SJSA1 (cell line): ENCODE results near the gene GPRIN1. TPM values are rescaled to one million over a fixed set of nuclear protein-coding genes. Genes with fewer than 3 reads are reported as not detected.
"Not testable (repeated sequence)": the region's sequence is repeated elsewhere in the genome, so short reads cannot be mapped to it uniquely, and the experiment has no call there.

Experiments
- DNase-seq, 2 experiments: peaks; one replicate each; pipeline ENCODE4 v3.0.0-alpha.2; 2015 to 2020; ENCODE audit warnings: low spot score in 2 of 2, low read depth in 1 of 2
- H3K27ac ChIP-seq: fragments of 250-450 bp; sonication (Bioruptor Pico); 2 replicates; pipeline ENCODE4 v1.5.1; 2020; ENCODE audit warnings: mild to moderate bottlenecking, moderate library complexity
- H3K27me3 ChIP-seq: fragments of 250-450 bp; sonication (Bioruptor Pico); replicated peaks from 2 replicates; pipeline ENCODE4 v1.5.1; 2020; ENCODE audit warnings: mild to moderate bottlenecking, moderate library complexity
- H3K36me3 ChIP-seq: fragments of 250-450 bp; sonication (Bioruptor Pico); 2 replicates; pipeline ENCODE4 v1.5.1; 2020; ENCODE audit warnings: mild to moderate bottlenecking
- H3K4me1 ChIP-seq: fragments of 250-450 bp; sonication (Bioruptor Pico); replicated peaks from 2 replicates; pipeline ENCODE4 v1.6.1; 2021; ENCODE audit warnings: mild to moderate bottlenecking
- H3K4me3 ChIP-seq: fragments of 250-450 bp; sonication (Bioruptor Pico); 2 replicates; pipeline ENCODE4 v1.5.1; 2020; ENCODE audit warnings: mild to moderate bottlenecking
- H3K9me3 ChIP-seq: fragments of 250-450 bp; sonication (Bioruptor Pico); replicated peaks from 2 replicates; pipeline ENCODE4 v1.5.1; 2020; ENCODE audit warnings: mild to moderate bottlenecking
- total RNA-seq: library from RNA; depleted of rRNA; stranded (reverse); fragments of >200 nt; shearing (Covaris generic); gene quantifications from 2 replicates; pipeline ENCODE4 v1.2.3, GENCODE V29; 2014

The GPRIN1 gene
- total RNA-seq, 1 experiment from 2014 or later = 15.6 TPM

- DNase-seq = no peak
- H3K27me3 ChIP-seq = no peaks in the 10 kb centered on the region
These were observed 1.7 kb downstream of the GPRIN1 start for GRCh38 chr5:176608142-176608705.

GRCh38 chr5:176606875-176607274 lies 3.1 kb downstream of the GPRIN1 start:
- Histone ChIP-seq H3K36me3 (no peaks in the 10 kb centered on the region; the same call in none of the 2 replicates), H3K4me3 (no peak overlapping the region), H3K4me1 (peaks cover 13% of the 10 kb centered on the region), H3K9me3 (no peaks in the 10 kb centered on the region), H3K27ac (no peak overlapping the region), H3K27me3 (no peaks in the 10 kb centered on the region)
- no peak for DNase-seq

More at GRCh38 chr5:176608142-176608705, 1.7 kb downstream of the GPRIN1 start:
- Histone ChIP-seq H3K9me3 (no peaks in the 10 kb centered on the region), H3K36me3 (no peaks in the 10 kb centered on the region; the same call in none of the 2 replicates), H3K4me1 (peaks cover 13% of the 10 kb centered on the region), H3K27ac (no peak overlapping the region), H3K4me3 (no peak overlapping the region)

- Histone ChIP-seq H3K27me3 (no peaks in the 10 kb centered on the region), H3K36me3 (no peaks in the 10 kb centered on the region; the same call in none of the 2 replicates), H3K4me3 (no peak overlapping the region), H3K9me3 (no peaks in the 10 kb centered on the region), H3K4me1 (peaks cover 13% of the 10 kb centered on the region), H3K27ac (no peak overlapping the region)
- DNase-seq = no peak
These were observed 3.9 kb downstream of the GPRIN1 start for GRCh38 chr5:176606032-176606431.

- Histone ChIP-seq H3K4me1 (no peaks in the 10 kb centered on the region), H3K9me3 (no peaks in the 10 kb centered on the region), H3K36me3 (peaks cover 5% of the 10 kb centered on the region; the same call in 1 of the 2 replicates), H3K27me3 (no peaks in the 10 kb centered on the region), H3K27ac (no peak overlapping the region), H3K4me3 (no peak overlapping the region)
- no peak for DNase-seq
These were observed 6.9 kb downstream of the GPRIN1 start for GRCh38 chr5:176603091-176603490.

- Histone ChIP-seq H3K27me3 (no peaks in the 10 kb centered on the region), H3K36me3 (peaks cover 9% of the 10 kb centered on the region; the same call in 1 of the 2 replicates), H3K9me3 (no peaks in the 10 kb centered on the region), H3K4me1 (no peaks in the 10 kb centered on the region), H3K27ac (no peak overlapping the region), H3K4me3 (no peak overlapping the region)
- no peak for DNase-seq
These were observed 8.0 kb downstream of the GPRIN1 start for GRCh38 chr5:176601901-176602482.

GRCh38 chr5:176599749-176600430 lies 10.1 kb downstream of the GPRIN1 start:
- H3K9me3 ChIP-seq, H3K4me3 ChIP-seq, H3K27ac ChIP-seq, H3K4me1 ChIP-seq, DNase-seq, H3K36me3 ChIP-seq, H3K27me3 ChIP-seq: not testable (repeated sequence)

- Histone ChIP-seq H3K9me3 (no peaks in the 10 kb centered on the region), H3K4me1 (no peaks in the 10 kb centered on the region), H3K36me3 (peaks cover 9% of the 10 kb centered on the region; the same call in 1 of the 2 replicates), H3K27me3 (no peaks in the 10 kb centered on the region), H3K4me3 (no peak overlapping the region), H3K27ac (no peak overlapping the region)
- no peak for DNase-seq
These were observed 12.3 kb downstream of the GPRIN1 start for GRCh38 chr5:176597417-176598389.

- DNase-seq = no peak
- Histone ChIP-seq H3K4me1 (no peaks in the 10 kb centered on the region), H3K27me3 (no peaks in the 10 kb centered on the region), H3K4me3 (no peak overlapping the region), H3K9me3 (no peaks in the 10 kb centered on the region), H3K36me3 (peaks cover 9% of the 10 kb centered on the region; the same call in 1 of the 2 replicates), H3K27ac (no peak overlapping the region)
These were observed 13.1 kb downstream of the GPRIN1 start for GRCh38 chr5:176596689-176597416.

GRCh38 chr5:176596069-176596644 lies 13.8 kb downstream of the GPRIN1 start:
- no peak for DNase-seq
- Histone ChIP-seq H3K9me3 (peaks cover 2% of the 10 kb centered on the region), H3K36me3 (peaks cover 13% of the 10 kb centered on the region), H3K27ac (no peak overlapping the region), H3K4me1 (no peaks in the 10 kb centered on the region), H3K27me3 (no peaks in the 10 kb centered on the region), H3K4me3 (no peak overlapping the region)

GRCh38 chr5:176595386-176595943 lies 14.5 kb downstream of the GPRIN1 start:
- H3K27ac ChIP-seq = no peak overlapping the region
- no peak overlapping the region for H3K4me3 ChIP-seq
- no peaks in the 10 kb centered on the region for H3K27me3 ChIP-seq
- no peak for DNase-seq
- peaks cover 8% of the 10 kb centered on the region for H3K9me3 ChIP-seq
- H3K36me3 ChIP-seq = peaks cover 15% of the 10 kb centered on the region
- H3K4me1 ChIP-seq = no peaks in the 10 kb centered on the region

GRCh38 chr5:176594554-176594953 lies 15.4 kb downstream of the GPRIN1 start:
- Histone ChIP-seq H3K4me3 (no peak overlapping the region), H3K36me3 (peaks cover 15% of the 10 kb centered on the region), H3K9me3 (peaks cover 11% of the 10 kb centered on the region), H3K4me1 (no peaks in the 10 kb centered on the region), H3K27ac (no peak overlapping the region), H3K27me3 (no peaks in the 10 kb centered on the region)
- DNase-seq = no peak

GRCh38 chr5:176593273-176593869 lies 16.6 kb downstream of the GPRIN1 start:
- Histone ChIP-seq H3K27me3 (no peaks in the 10 kb centered on the region), H3K4me1 (no peaks in the 10 kb centered on the region), H3K9me3 (peaks cover 11% of the 10 kb centered on the region), H3K27ac (no peak overlapping the region), H3K36me3 (peaks cover 13% of the 10 kb centered on the region), H3K4me3 (no peak overlapping the region)
- DNase-seq = no peak
